H1 (cell line): ENCODE results near the gene FBXO47. TPM values are rescaled to one million over a fixed set of nuclear protein-coding genes. Genes with fewer than 3 reads are reported as not detected.

ENCODE experiments used
- CTCF ChIA-PET: fragments of 300-600 bp; sonication (Branson Sonifier 250); formaldehyde crosslinking; loops from one replicate; lab custom pipeline; 2021; ENCODE audit not compliant: partially characterized antibody; lab: Charles Lee
- POLR2A ChIA-PET: fragments of 300-600 bp; sonication (Branson Sonifier 250); formaldehyde crosslinking; loops from one replicate; lab custom pipeline; 2021; ENCODE audit warnings: inconsistent platforms; ENCODE audit not compliant: partially characterized antibody; lab: Charles Lee
- DNase-seq, 2 experiments: peaks; one replicate each; pipeline versions ENCODE4 v3.0.0 to v3.0.0-alpha.2; 2010 to 2022; ENCODE audit warnings: low spot score in 2 of 2, low read depth in 1 of 2, mixed read lengths in 1 of 2
- FAIRE-seq: peaks from 2 replicates; lab custom pipeline; 2011; peaks lifted over from hg19 to GRCh38; lab: Jason Lieb, UNC
- H2AFZ ChIP-seq: 2 replicates; pipeline ENCODE4 v1.8.1; 2012; ENCODE audit warnings: low read length, inconsistent platforms
- H2AK5ac ChIP-seq: 2 replicates; pipeline ENCODE4 v1.6.1; 2013; ENCODE audit warnings: low read depth, low read length
- H2BK120ac ChIP-seq: replicated peaks from 2 replicates; pipeline ENCODE3; 2013; ENCODE audit warnings: low read depth, low read length, inconsistent platforms
- H2BK12ac ChIP-seq: 2 replicates; pipeline ENCODE4 v1.6.1; 2013; ENCODE audit warnings: low read depth, low read length
- H2BK15ac ChIP-seq: 2 replicates; pipeline ENCODE4 v1.6.1; 2013; ENCODE audit warnings: low read length
- H2BK20ac ChIP-seq: 2 replicates; pipeline ENCODE4 v1.6.1; 2013; ENCODE audit warnings: low read length
- H2BK5ac ChIP-seq: 2 replicates; pipeline ENCODE4 v1.6.1; 2013; ENCODE audit warnings: low read depth, low read length
- H3K14ac ChIP-seq: 2 replicates; pipeline ENCODE4 v1.6.1; 2013; ENCODE audit warnings: inconsistent platforms; ENCODE audit not compliant: insufficient read length
- H3K18ac ChIP-seq: 2 replicates; pipeline ENCODE4 v1.6.1; 2013; ENCODE audit warnings: low read length; ENCODE audit errors: extremely low read depth
- H3K23ac ChIP-seq: 2 replicates; pipeline ENCODE4 v1.6.1; 2013; ENCODE audit warnings: inconsistent platforms; ENCODE audit not compliant: insufficient read length
- H3K23me2 ChIP-seq: 2 replicates; pipeline ENCODE4 v1.6.1; 2013; ENCODE audit warnings: low read depth, low read length
- H3K27ac ChIP-seq: 2 replicates; pipeline ENCODE4 v1.6.1; 2011; ENCODE audit warnings: low read depth, low read length, inconsistent platforms
- H3K27me3 ChIP-seq, 4 experiments: replicated peaks in 1 of 4; 1 replicate in 1 of 4; 2 replicates in 3 of 4; pipeline versions ENCODE4 v1.6.1 to v1.8.1; 2011 to 2013; ENCODE audit warnings: low read length in 3 of 4, mild to moderate bottlenecking in 3 of 4, inconsistent platforms in 2 of 4, mixed read lengths in 2 of 4, moderate library complexity in 1 of 4; ENCODE audit not compliant: control insufficient read depth in 3 of 4, insufficient read depth in 3 of 4; ENCODE audit errors: extremely low read depth in 1 of 4
- H3K36me3 ChIP-seq, 4 experiments: 2 replicates each; pipeline versions ENCODE4 v1.6.1 to v1.8.1; 2011 to 2013; ENCODE audit warnings: mild to moderate bottlenecking in 4 of 4, low read length in 3 of 4, moderate library complexity in 2 of 4, control low read depth in 1 of 4, inconsistent platforms in 1 of 4; ENCODE audit not compliant: insufficient read depth in 4 of 4, control insufficient read depth in 2 of 4
- H3K4ac ChIP-seq: replicated peaks from 2 replicates; pipeline ENCODE3; 2013; ENCODE audit warnings: low read length, low read depth, mixed read lengths, inconsistent platforms; ENCODE audit not compliant: insufficient read length
- H3K4me1 ChIP-seq, 4 experiments: replicated peaks in 1 of 4; 1 replicate in 1 of 4; 2 replicates in 3 of 4; pipeline versions ENCODE4 v1.6.1 to v1.8.1; 2011 to 2013; ENCODE audit warnings: low read length in 3 of 4, inconsistent platforms in 2 of 4, mixed read lengths in 1 of 4; ENCODE audit not compliant: insufficient read depth in 4 of 4, control insufficient read depth in 3 of 4
- H3K4me2 ChIP-seq, 2 experiments: 2 replicates each; pipeline versions ENCODE4 v1.6.1 to v1.8.1; 2011 to 2013; ENCODE audit warnings: low read depth in 2 of 2, low read length in 2 of 2, control low read depth in 1 of 2, inconsistent platforms in 1 of 2, mild to moderate bottlenecking in 1 of 2; ENCODE audit not compliant: insufficient read depth in 1 of 2
- H3K4me3 ChIP-seq, 4 experiments: fragments of 200-600, 300-600 bp in 1 of 4; sonication (generic), shearing (Covaris generic), sonication (Bioruptor Twin) in 1 of 4; 2 replicates each; pipeline versions ENCODE4 v1.5.1 to v1.8.1; 2011 to 2016; ENCODE audit warnings: low read length in 4 of 4, low read depth in 3 of 4, control low read depth in 2 of 4, inconsistent platforms in 2 of 4, mild to moderate bottlenecking in 2 of 4, mixed read lengths in 1 of 4, moderate library complexity in 1 of 4; ENCODE audit not compliant: insufficient read depth in 2 of 4; ENCODE audit errors: extremely low read depth in 1 of 4
- H3K56ac ChIP-seq: replicated peaks from 2 replicates; pipeline ENCODE3; 2013; ENCODE audit warnings: low read depth, mild to moderate bottlenecking, mixed read lengths, low read length, inconsistent platforms; ENCODE audit not compliant: insufficient read length
- H3K79me1 ChIP-seq: 2 replicates; pipeline ENCODE4 v1.6.1; 2013; ENCODE audit warnings: low read depth, low read length, control low read depth
- H3K79me2 ChIP-seq, 2 experiments: 2 replicates each; pipeline versions ENCODE4 v1.6.1 to v1.8.1; 2012 to 2013; ENCODE audit warnings: low read length in 2 of 2, mild to moderate bottlenecking in 2 of 2, inconsistent platforms in 1 of 2; ENCODE audit not compliant: insufficient read depth in 2 of 2, control insufficient read depth in 1 of 2
- H3K9ac ChIP-seq, 4 experiments: replicated peaks in 1 of 4; 1 replicate in 1 of 4; 2 replicates in 3 of 4; pipeline versions ENCODE4 v1.6.1 to v1.8.1; 2011 to 2013; ENCODE audit warnings: low read depth in 3 of 4, low read length in 3 of 4, control low read depth in 2 of 4, mild to moderate bottlenecking in 2 of 4, moderate library complexity in 2 of 4, inconsistent platforms in 1 of 4; ENCODE audit errors: extremely low read depth in 1 of 4
- H3K9me3 ChIP-seq, 2 experiments: 2 replicates each; pipeline versions ENCODE4 v1.6.1 to v1.8.1; 2012 to 2013; ENCODE audit warnings: mild to moderate bottlenecking in 2 of 2, moderate library complexity in 2 of 2, control low read depth in 1 of 2, inconsistent platforms in 1 of 2, low read depth in 1 of 2, low read length in 1 of 2, mixed read lengths in 1 of 2; ENCODE audit not compliant: insufficient read depth in 2 of 2
- H4K20me1 ChIP-seq, 2 experiments: replicated peaks in 1 of 2; 2 replicates each; pipeline versions ENCODE3 to v1.8.1; 2011 to 2013; ENCODE audit warnings: inconsistent platforms in 2 of 2, low read length in 2 of 2, mild to moderate bottlenecking in 1 of 2; ENCODE audit not compliant: insufficient read depth in 2 of 2, control insufficient read depth in 1 of 2
- H4K5ac ChIP-seq: 2 replicates; pipeline ENCODE4 v1.6.1; 2013; ENCODE audit warnings: low read length, low read depth, mixed read lengths, inconsistent platforms; ENCODE audit not compliant: insufficient read length
- H4K8ac ChIP-seq: 2 replicates; pipeline ENCODE4 v1.8.0; 2013; ENCODE audit warnings: mild to moderate bottlenecking, moderate library complexity, low read length, inconsistent platforms; ENCODE audit not compliant: insufficient read depth; ENCODE audit errors: extremely low read depth
- H4K91ac ChIP-seq: replicated peaks from 2 replicates; pipeline ENCODE3; 2013; ENCODE audit warnings: low read length, mixed read lengths, inconsistent platforms; ENCODE audit not compliant: insufficient read length
- ATF3 ChIP-seq: IDR thresholded peaks from 2 replicates; pipeline ENCODE4 v1.6.1; 2011; ENCODE audit warnings: low read depth, mild to moderate bottlenecking, low read length; ENCODE audit not compliant: insufficient read depth
- E2F6 ChIP-seq: IDR thresholded peaks from 2 replicates; pipeline ENCODE4 v1.6.1; 2012; ENCODE audit warnings: inconsistent platforms
- EZH2 ChIP-seq: fragments of 200-600 bp; sonication (generic); IDR thresholded peaks from 2 replicates; pipeline ENCODE4 v1.7.1; 2012; ENCODE audit warnings: low read depth, mild to moderate bottlenecking, moderate library complexity, low read length, inconsistent platforms; ENCODE audit not compliant: severe bottlenecking
- GABPA ChIP-seq: IDR thresholded peaks from 2 replicates; pipeline ENCODE4 v1.6.1; 2011; ENCODE audit warnings: mild to moderate bottlenecking, low read length, moderate library complexity, borderline replicate concordance; ENCODE audit not compliant: insufficient read depth
- USF2 ChIP-seq: IDR thresholded peaks from 2 replicates; pipeline ENCODE4 v1.6.1; 2011; ENCODE audit warnings: low read length, improper control_type of control experiment
- WGBS, 2 experiments: shearing (Covaris generic) in 1 of 2; methylation state at CpG; one replicate each; pipeline versions ENCODE4 v1.1.6 to v1.1.7; 2013 to 2015; ENCODE audit warnings: low lambda C conversion rate in 2 of 2, mixed read lengths in 2 of 2, inconsistent platforms in 1 of 2, low coverage in 1 of 2, missing lambda C conversion rate in 1 of 2; ENCODE audit not compliant: insufficient replicate concordance in 2 of 2, insufficient coverage in 1 of 2, insufficient read length in 1 of 2; ENCODE audit errors: extremely low coverage in 1 of 2, missing lambda C conversion rate in 1 of 2; 5-methylcytosine and 5-hydroxymethylcytosine counted together
- polyA plus RNA-seq, 7 experiments: library from polyadenylated mRNA; depleted of rRNA in 3 of 7; stranded (reverse) in 5 of 7; unstranded in 2 of 7; fragments of >200 nt in 5 of 7; fragments of 200-250 nt in 2 of 7; gene quantifications; 1 replicate in 5 of 7; 2 replicates in 1 of 7; 4 replicates in 1 of 7; pipeline versions ENCODE4 v1.2.1 to v1.2.3, GENCODE V29; 2011 to 2013; ENCODE audit warnings: missing spikeins in 2 of 7, mixed read lengths in 2 of 7
- total RNA-seq: library from RNA; stranded (reverse); fragmentation: NEBNext Ultra II Directional; extraction: Animal tissue kit (Norgen Biotek cat#: 25700); gene quantifications from 2 replicates; pipeline ENCODE4 v1.2.1, GENCODE V29; 2021

Gene FBXO47
- total and polyA plus RNA-seq, 2 of the 8 experiments (the other 6 are each of a cell fraction or from before 2014, with no cell fraction given): not detected

GRCh38 chr17:38958326-38958725 is 8.9 kb downstream of the FBXO47 start:
- no peak for TF ChIP-seq USF2
- TF ChIP-seq GABPA: no peak
- no peak for TF ChIP-seq EZH2
- no peak for TF ChIP-seq ATF3
- no peak for TF ChIP-seq E2F6
- ChIA-PET POLR2A (no interaction called here), CTCF (interaction anchor here (0.6 to 0.8 kb wide), 3 partner anchors 20 to 435 kb away, joined by 3 read pairs; no protein-coding TSS in a partner anchor)

More at GRCh38 chr17:38958326-38958725, 8.9 kb downstream of the FBXO47 start:
- no peak for DNase-seq
- no peak overlapping the region for H4K8ac ChIP-seq
- no peak overlapping the region for H3K27ac ChIP-seq
- H3K79me2 ChIP-seq: no peaks in the 10 kb centered on the region
- H3K4me2 ChIP-seq: no peak overlapping the region
- no peak for FAIRE-seq
- H3K56ac ChIP-seq: no peak overlapping the region
- H2BK5ac ChIP-seq: no peak overlapping the region
- H3K27me3 ChIP-seq: no peaks in the 10 kb centered on the region
- no peak overlapping the region for H3K18ac ChIP-seq
- H3K4me1 ChIP-seq: no peaks in the 10 kb centered on the region
- no peaks in the 10 kb centered on the region for H3K79me1 ChIP-seq
- H3K23me2 ChIP-seq: no peaks in the 10 kb centered on the region
- H2BK120ac ChIP-seq: no peak overlapping the region
- H2BK20ac ChIP-seq: no peak overlapping the region
- H3K4me3 ChIP-seq: no peak overlapping the region
- no peaks in the 10 kb centered on the region for H4K20me1 ChIP-seq
- H3K23ac ChIP-seq: no peak overlapping the region
- H2BK15ac ChIP-seq: no peak overlapping the region
- no peak overlapping the region for H2AFZ ChIP-seq
- no peak overlapping the region for H3K9ac ChIP-seq
- H4K91ac ChIP-seq: no peak overlapping the region
- WGBS, 2 experiments: 76% methylated on average over 1 of the region's 1 CpG; no CpG with 5 or more reads in 1 of the 2 experiments
- H3K36me3 ChIP-seq: no peaks in the 10 kb centered on the region
- no peak overlapping the region for H3K14ac ChIP-seq
- H3K4ac ChIP-seq: no peak overlapping the region
- H2AK5ac ChIP-seq: no peak overlapping the region
- no peak overlapping the region for H4K5ac ChIP-seq
- no peak overlapping the region for H2BK12ac ChIP-seq
- no peaks in the 10 kb centered on the region for H3K9me3 ChIP-seq
